Eye (tissue), 1 donor: ENCODE measurements around the gene RGS3.
"Not testable (repeated sequence)": the region's sequence is repeated elsewhere in the genome, so short reads cannot be mapped to it uniquely, and the experiment has no call there.

Experiments used
- DNase-seq: peaks from one replicate; pipeline ENCODE4 v3.0.0-alpha.2; 2015

RGS3 gene

DNA sequence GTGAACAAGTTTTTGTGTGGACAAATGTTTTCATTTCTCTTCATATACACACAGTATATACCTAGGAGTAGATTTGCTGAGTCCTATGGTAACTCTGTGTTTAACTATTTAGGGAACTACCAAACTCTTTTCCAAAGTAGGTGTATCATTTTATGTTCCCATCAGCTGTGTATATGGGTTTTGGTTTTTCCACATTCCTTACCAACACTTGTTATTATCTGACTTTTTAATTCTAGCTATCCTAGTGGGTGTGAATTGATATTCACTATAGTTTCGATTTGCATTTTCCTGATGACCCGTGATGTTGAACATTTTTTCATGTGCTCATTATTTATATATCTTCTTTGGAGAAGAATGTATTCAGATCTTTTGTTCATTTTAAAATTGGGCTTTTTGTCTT is 3.7 kb downstream of the RGS3 start:
- DNase-seq: no peak

- DNase-seq: peak; percentile 82
Observed at GRCh38 chr9:113468716-113469448, 5.4 kb downstream of the RGS3 start.

DNA sequence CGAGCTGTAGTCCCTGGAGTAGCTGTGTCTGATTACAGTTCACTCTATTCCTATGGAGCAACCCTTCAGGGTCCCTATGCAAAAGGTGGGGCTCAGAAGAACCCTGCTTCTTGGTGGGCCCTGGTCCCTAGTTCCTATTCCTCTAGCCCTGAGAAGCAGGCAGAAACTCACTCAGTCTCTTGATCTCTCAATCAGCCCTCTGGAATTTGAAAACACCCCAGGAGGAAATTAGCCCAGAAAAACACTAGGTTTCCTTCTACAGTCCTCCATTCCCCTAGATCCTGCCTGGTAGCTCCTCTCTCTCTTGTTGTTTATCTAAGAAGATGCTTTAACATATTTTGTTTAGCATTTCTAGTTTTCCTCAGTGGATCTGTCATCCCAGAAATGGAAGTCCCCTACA is 7.6 kb downstream of the RGS3 start:
- DNase-seq: no peak

GRCh38 chr9:113471566-113471965 is 8.0 kb downstream of the RGS3 start:
- DNase-seq: no peak

DNA sequence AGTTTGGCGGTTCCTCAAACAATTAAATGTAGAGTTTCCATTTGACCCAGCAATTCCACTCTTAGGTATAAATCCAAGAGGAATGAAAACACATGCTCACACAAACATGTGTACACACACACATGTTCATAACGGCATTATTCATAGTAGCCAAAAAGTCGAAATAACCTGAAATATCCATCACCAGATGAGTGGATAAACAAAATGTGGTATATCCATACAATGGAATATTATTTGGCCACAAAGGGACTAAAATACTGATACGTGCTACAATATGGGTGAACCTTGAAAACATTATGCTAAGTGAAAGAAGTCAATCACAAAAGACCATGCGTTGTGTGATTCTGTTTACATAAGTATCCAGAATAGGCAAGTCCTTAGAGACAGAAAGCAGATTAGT is 8.7 kb downstream of the RGS3 start:
- no peak for DNase-seq

DNA sequence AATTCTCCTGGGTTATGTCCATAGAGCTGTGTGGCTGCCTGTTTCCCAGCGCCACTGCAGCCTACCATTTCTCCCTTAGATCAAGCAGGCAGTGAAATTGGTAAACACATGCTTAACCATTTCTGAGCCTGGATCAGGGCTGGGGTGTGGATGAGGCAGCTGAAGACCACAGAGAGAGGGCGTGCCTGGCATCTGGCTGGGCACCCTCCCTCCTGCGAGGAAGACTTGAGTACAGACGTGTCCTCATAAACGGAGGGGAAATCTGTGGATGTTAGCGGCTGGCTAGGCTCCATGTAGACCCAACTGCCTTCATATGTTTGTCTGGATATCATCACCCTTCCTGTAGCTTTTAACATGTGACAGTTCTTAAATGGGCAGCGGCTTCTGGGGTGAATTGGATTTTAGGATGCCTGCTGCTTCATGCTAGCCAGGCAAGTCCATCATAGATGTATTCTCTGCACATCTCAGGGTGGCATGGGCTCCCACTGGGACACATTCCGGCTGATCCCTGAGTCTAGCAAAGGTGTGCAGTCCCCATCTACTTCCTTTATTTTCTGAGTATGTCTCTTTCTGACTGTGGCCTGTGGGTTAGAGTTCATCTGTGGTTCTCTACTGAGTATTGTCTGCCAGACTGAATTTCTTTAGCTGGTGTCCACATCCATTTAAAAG is 11.0 kb downstream of the RGS3 start:
- no peak for DNase-seq

- no peak for DNase-seq
Observed at GRCh38 chr9:113475031-113475430, 11.5 kb downstream of the RGS3 start.

DNA sequence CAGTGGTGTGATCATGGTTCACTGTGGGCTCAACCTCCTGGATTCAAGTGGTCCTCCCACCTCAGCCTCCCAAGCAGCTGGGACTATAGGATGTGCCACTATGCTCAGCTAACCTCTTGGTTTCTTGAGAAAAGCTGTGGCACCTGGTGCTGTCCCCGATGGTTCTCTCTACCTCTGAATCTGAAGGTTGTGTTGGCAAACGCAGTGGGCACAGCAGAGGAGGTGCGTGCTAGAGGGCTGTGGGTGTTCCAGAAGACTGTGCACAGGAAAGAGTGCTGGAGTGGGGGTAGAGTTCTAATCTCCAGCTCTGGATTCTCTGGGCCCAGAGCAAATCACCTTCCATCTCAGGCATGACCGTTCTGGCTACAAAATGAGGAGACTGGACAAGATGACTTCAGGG is 12.5 kb downstream of the RGS3 start:
- DNase-seq: no peak

- DNase-seq: no peak
Observed at GRCh38 chr9:113476511-113476916, 13.0 kb downstream of the RGS3 start.

DNA sequence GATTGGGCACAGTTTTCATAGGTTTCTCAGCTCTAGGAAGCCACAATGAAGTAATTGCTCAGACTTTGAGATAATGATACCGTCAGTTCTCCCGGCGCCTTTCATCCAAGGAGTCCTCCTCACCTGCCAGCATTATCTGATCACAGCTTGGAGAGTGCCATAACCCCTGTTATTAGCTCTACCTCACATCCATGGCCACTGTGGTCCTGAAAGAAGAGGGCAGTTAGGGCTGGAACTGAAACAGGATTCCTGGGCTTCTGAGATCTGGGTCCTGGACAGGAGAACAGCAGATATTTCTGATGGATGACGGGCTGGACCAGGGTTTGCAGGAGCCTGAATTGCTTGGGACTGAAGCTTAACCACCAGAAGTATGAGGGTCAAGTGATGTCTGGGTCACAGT is 13.5 kb downstream of the RGS3 start:
- no peak for DNase-seq

DNA sequence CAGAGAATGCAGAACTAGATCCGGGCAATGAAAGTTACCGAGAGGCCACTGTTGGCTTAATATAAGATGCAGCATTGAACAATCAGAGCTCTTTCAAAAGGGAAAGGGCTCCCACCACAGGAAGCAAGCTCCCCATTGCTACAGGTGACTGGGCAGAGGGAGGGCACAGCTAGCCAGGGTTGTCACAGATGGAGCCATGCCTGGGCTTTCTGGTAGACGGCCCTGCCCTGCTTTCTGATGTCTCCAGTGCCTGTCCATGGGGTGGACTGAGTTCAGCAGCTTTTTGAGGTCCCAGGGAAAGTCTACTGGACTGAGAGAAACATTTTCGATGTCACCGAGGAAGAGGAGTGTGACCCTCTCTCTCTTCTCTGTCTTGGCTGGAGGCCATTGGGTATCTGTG is 14.1 kb downstream of the RGS3 start:
- no peak for DNase-seq

DNA sequence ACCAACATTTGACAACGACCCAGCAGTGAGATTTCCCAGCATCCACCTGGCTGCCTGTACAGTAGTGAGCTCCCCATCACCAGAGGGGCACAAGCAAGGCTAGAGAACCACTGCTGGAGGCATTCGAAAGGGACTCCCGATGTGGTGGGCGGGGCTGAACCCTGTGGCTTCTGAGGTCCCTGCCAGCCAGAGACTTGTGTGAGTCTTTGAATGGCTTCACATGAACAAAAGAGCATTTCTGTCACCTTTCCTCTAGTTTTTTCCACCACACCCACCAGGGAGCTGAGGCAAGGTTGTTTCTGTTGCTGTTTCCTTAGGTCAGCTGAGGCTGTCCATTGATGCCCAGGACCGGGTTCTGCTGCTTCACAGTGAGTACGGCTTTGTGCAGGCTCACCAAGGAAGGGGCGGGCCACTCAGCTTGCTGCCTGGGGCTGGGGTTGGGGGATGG is 15.7 kb downstream of the RGS3 start:
- no peak for DNase-seq

GRCh38 chr9:113480612-113481011 is 17.1 kb downstream of the RGS3 start:
- no peak for DNase-seq

- no peak for DNase-seq
Observed at GRCh38 chr9:113481176-113481787, 17.8 kb downstream of the RGS3 start.

DNA sequence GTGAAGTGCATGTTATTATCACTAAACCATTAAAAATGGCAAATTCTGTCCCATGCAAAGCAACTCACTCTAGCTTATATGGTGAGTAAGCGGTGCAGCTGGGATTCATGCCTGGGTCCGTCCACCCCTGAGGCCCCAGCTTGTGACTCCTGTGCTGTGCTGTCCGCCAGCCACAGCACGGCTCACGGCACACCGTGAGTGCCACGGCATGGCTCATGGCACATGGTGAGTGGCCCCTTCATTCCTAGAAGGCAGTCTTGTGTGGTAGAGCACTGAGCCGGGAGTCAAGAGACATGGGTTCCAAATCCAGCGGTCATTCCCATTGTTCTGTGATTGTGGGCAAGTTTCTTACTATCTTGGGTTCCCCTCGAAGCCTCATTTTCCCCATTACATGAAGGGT is 18.8 kb downstream of the RGS3 start:
- DNase-seq: no peak

GRCh38 chr9:113482991-113483675 is 19.6 kb downstream of the RGS3 start:
- no peak for DNase-seq

DNA sequence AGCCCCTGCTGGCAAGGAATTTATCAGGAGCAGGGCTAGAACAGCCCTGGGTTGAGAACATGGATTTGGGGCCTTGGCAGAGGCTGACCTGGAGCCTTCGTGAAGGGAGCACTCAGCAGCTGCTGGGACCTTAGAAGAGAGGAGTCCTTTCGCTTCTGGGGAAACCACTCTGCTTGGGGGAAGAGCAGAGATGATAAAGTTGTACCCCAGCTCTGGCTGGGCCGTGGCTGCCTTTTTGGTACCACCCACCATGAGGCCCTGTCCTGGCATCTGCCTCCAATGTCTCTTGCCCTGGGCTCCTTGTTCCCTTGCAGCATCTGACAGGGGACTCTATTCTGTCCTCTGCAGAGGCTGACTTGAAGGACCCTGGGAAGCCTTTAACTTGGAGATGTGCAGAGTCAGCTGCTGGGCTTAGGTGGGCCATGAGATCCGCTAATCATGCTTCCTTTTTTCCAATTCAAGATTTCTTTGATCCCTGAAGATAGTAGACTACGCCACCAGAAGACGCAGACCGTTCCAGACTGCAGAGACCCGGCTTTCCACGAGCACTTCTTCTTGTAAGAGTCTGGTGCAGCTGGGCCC is 20.2 kb downstream of the RGS3 start:
- DNase-seq: no peak

DNA sequence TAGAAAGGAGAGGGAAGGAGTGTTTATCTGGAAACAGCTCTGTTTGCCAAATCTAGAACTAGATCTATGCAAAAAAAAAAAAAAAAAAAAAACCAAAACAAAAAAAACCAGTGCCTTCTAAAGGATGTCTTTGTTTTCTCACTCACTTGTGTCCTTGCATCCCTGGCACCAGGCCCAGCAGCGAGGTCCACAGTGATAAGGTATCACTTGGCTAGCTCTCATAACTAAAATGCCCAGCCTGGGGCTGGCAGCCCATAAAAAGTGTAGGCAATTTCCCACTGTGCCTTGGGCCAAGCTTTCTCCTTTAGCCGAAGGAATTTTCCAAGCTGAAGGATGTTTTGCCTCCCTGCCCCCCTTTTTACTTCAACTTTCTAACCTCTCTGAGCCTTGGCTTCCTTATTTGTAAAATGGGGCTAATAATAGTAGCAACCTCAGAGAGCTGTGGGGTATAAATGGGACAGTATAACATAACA is 20.8 kb downstream of the RGS3 start:
- no peak for DNase-seq

GRCh38 chr9:113485761-113486115 is 22.2 kb downstream of the RGS3 start:
- DNase-seq: no peak

GRCh38 chr9:113486327-113486726 is 22.8 kb downstream of the RGS3 start:
- DNase-seq: no peak

DNA sequence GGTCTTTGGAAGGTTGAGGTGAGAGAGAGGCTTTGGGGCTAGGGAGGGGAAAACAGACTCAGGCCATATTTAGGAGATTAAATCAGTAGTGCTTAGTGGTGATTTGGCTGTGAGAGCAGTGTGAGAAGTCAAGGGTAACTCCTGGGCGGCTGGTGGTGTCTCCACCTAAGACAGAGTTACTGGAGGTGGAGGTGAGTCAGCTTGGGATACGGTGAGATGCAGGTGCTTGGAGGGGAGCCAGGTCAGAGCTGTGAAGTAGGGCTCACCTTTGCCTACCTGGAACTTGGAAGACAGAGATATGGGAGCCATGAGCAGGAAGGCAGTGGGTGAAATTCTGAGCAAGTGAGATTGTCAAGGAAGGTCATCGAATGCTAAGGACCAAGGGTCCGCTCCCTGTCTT is 24.5 kb downstream of the RGS3 start:
- no peak for DNase-seq

DNA sequence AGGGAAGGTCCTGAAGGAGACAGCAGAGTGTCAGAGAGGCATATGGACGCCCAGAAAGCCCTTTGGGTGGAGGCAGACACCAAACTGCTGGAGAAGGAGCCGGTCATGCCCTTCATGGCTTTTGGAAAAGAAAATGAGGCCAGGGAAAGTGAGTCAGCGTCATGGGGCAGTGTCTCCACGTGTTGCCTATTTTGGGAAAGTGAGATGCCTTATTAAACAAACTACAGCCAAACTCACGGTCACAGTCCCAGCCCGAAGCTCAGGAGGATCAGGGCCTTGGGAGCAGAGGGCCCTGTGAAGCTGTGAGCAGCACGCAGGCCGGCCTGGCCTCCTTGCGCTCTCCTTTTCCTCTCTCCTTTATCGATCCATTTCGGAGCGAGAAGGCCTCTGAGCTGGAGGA is 25.0 kb downstream of the RGS3 start:
- DNase-seq: no peak

- DNase-seq: not testable (repeated sequence)
Observed at GRCh38 chr9:113491147-113491546, 27.6 kb downstream of the RGS3 start.
